Natural killer cell (primary cell): ENCODE data around the gene KCNK1. TPM values are rescaled to one million over a fixed set of nuclear protein-coding genes. Genes with fewer than 3 reads are reported as not detected.
"Not testable (repeated sequence)": the region's sequence is repeated elsewhere in the genome, so short reads cannot be mapped to it uniquely, and the experiment has no call there.

ENCODE experiments used
- ATAC-seq, 3 donors: fragments of 150-1000 bp in 2 of 3; fragments of 200-7000 bp in 1 of 3; cut with Tn5 transposase; 1 replicate in 1 of 3; 2 replicates in 2 of 3; pipeline ENCODE4 v1.10.0; 2021; ENCODE audit warnings: mild to moderate bottlenecking in 2 of 3, moderate library complexity in 2 of 3
- DNase-seq, 2 donors: peaks; one replicate each; pipeline versions ENCODE4 v3.0.0 to v3.0.0-alpha.2; 2013 to 2021; ENCODE audit warnings: mixed read lengths in 1 of 2
- H3K27ac ChIP-seq: one replicate; pipeline ENCODE4 v1.5.1; 2013; ENCODE audit warnings: mild to moderate bottlenecking, low read length
- H3K27me3 ChIP-seq: one replicate; pipeline ENCODE4 v1.6.1; 2013; ENCODE audit warnings: low read length; ENCODE audit not compliant: control insufficient read depth, insufficient read depth
- H3K36me3 ChIP-seq: one replicate; pipeline ENCODE4 v1.6.1; 2013; ENCODE audit warnings: low read length; ENCODE audit not compliant: control insufficient read depth, insufficient read depth
- H3K4me1 ChIP-seq: one replicate; pipeline ENCODE4 v1.6.1; 2013; ENCODE audit warnings: low read length; ENCODE audit not compliant: control insufficient read depth, insufficient read depth
- H3K4me3 ChIP-seq: one replicate; pipeline ENCODE4 v1.5.1; 2013; ENCODE audit warnings: low read length
- H3K9me3 ChIP-seq: one replicate; pipeline ENCODE4 v1.6.1; 2013; ENCODE audit warnings: low read length; ENCODE audit not compliant: control insufficient read depth, insufficient read depth
- H3K27ac Mint-ChIP-seq, 2 donors: one replicate each; pipeline ENCODE4 v1.8.0; 2022; ENCODE audit warnings: mild to moderate bottlenecking in 2 of 2, mixed read lengths in 2 of 2, moderate library complexity in 1 of 2
- H3K27me3 Mint-ChIP-seq, 2 donors: one replicate each; pipeline ENCODE4 v1.8.0; 2022; ENCODE audit warnings: low read depth in 2 of 2, mixed read lengths in 2 of 2
- H3K36me3 Mint-ChIP-seq: one replicate; pipeline ENCODE4 v1.8.0; 2022; ENCODE audit warnings: mixed read lengths
- H3K4me1 Mint-ChIP-seq, 2 donors: one replicate each; pipeline ENCODE4 v1.8.0; 2022; ENCODE audit warnings: mixed read lengths in 2 of 2
- H3K4me3 Mint-ChIP-seq: one replicate; pipeline ENCODE4 v1.8.0; 2022; ENCODE audit warnings: mild to moderate bottlenecking, moderate library complexity, mixed read lengths
- H3K9me3 Mint-ChIP-seq, 2 donors: one replicate each; pipeline ENCODE4 v1.8.0; 2022; ENCODE audit warnings: mixed read lengths in 2 of 2
- WGBS: methylation state at CpG from one replicate; pipeline ENCODE4 v1.1.7; 2013; ENCODE audit warnings: missing lambda C conversion rate; ENCODE audit not compliant: insufficient coverage; 5-methylcytosine and 5-hydroxymethylcytosine counted together
- intact Hi-C: fragments of 100-400 bp; cut with micrococcal nuclease; formaldehyde crosslinking; loops from one replicate; pipeline ENCODE4 v1.14.2; 2022
- total RNA-seq, 4 donors: library from RNA; stranded (reverse); fragments of 120-200 nt in 1 of 4; gene quantifications; one replicate each; pipeline versions ENCODE4 v1.2.3 to v1.2.4, GENCODE V29; 2013 to 2022
- TF ChIP-seq, protein P1 (sequence below): fragments of 200-600 bp; IDR thresholded peaks from one replicate; pipeline ENCODE4 v1.8.0; 2022; ENCODE audit warnings: antibody characterized with exemption

KCNK1 gene
- total RNA-seq, 3 donors from 2014 or later (not counting 1 experiment from before 2014, with no cell fraction given): 0.16 TPM; not detected in 2

GRCh38 chr1:233609926-233610325 lies 4.0 kb upstream of the KCNK1 start:
- Histone ChIP-seq H3K27me3 (peaks cover 8% of the 10 kb centered on the region), H3K4me1 (no peaks in the 10 kb centered on the region), H3K9me3 (no peaks in the 10 kb centered on the region), H3K36me3 (no peaks in the 10 kb centered on the region), H3K4me3 (no peak overlapping the region), H3K27ac (no peak overlapping the region)
- H3K27me3 Mint-ChIP-seq: peaks cover 22 to 23% of the 10 kb centered on the region in 2 donors
- H3K4me1 Mint-ChIP-seq: no peaks in the 10 kb centered on the region
- H3K36me3 Mint-ChIP-seq: no peaks in the 10 kb centered on the region
- no peak overlapping the region for H3K27ac Mint-ChIP-seq
- no peak for ATAC-seq
- 50% methylated on average over 3 of the region's 4 CpGs for WGBS
- intact Hi-C loops: no loop called here
- DNase-seq: no peak
- H3K4me3 Mint-ChIP-seq: no peak overlapping the region
- H3K9me3 Mint-ChIP-seq: peaks cover 0 to 10% of the 10 kb centered on the region in 2 donors
- TF ChIP-seq, protein P1, sequence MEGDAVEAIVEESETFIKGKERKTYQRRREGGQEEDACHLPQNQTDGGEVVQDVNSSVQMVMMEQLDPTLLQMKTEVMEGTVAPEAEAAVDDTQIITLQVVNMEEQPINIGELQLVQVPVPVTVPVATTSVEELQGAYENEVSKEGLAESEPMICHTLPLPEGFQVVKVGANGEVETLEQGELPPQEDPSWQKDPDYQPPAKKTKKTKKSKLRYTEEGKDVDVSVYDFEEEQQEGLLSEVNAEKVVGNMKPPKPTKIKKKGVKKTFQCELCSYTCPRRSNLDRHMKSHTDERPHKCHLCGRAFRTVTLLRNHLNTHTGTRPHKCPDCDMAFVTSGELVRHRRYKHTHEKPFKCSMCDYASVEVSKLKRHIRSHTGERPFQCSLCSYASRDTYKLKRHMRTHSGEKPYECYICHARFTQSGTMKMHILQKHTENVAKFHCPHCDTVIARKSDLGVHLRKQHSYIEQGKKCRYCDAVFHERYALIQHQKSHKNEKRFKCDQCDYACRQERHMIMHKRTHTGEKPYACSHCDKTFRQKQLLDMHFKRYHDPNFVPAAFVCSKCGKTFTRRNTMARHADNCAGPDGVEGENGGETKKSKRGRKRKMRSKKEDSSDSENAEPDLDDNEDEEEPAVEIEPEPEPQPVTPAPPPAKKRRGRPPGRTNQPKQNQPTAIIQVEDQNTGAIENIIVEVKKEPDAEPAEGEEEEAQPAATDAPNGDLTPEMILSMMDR: no peak

DNA sequence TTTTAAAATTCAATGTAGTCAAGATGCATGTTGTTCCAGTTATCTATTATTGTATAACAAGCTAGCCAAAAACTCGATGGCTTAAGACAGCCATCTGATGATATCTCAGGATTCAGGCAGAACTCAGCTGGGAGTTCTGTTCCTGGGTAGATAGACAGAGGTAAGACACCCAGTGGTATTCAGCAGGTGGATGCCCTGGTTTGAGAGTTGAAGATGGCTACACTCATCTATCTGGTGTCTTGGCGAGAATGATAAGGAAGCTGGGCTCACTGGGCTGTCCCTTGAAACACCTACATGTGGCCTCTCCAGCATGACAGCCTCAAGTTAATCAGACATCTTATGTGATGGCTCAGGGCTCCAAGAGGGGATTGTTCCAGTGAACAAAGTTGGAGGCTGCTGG lies 3.3 kb upstream of the KCNK1 start:
- Histone ChIP-seq H3K4me3 (no peak overlapping the region), H3K36me3 (no peaks in the 10 kb centered on the region), H3K27ac (no peak overlapping the region), H3K9me3 (no peaks in the 10 kb centered on the region), H3K4me1 (no peaks in the 10 kb centered on the region), H3K27me3 (peaks cover 13% of the 10 kb centered on the region)
- TF ChIP-seq, protein P1: no peak
- Mint-ChIP-seq H3K4me3 (no peak overlapping the region), H3K36me3 (no peaks in the 10 kb centered on the region), H3K9me3 (peaks cover 0 to 10% of the 10 kb centered on the region in 2 donors), H3K27ac (no peak overlapping the region), H3K4me1 (no peaks in the 10 kb centered on the region), H3K27me3 (peaks cover 22 to 30% of the 10 kb centered on the region in 2 donors)
- ATAC-seq (no peak), DNase-seq (no peak)
- 90% methylated on average over 2 of the region's 2 CpGs for WGBS
- intact Hi-C loops: no loop called here

DNA sequence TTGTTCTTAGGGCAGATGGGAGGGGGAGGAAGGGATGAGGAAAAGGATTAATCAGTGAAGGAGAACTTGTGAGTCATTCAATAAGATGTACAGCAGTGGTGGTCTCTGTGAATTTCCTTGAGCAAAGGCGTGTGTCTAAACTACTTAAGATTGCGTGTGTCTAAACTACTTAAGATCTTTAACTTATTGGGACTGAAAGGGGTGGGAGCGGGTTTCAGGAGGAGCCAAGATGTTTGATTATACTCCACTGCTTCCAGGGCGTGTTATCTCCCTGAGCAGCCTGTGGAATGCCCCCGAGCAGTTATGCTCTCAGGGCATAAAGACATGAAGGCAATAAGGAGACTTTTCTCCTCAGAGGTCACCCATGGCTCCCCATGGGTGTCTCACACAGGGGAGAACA lies 2.5 kb upstream of the KCNK1 start:
- intact Hi-C loops, H3K27ac Mint-ChIP-seq, H3K36me3 ChIP-seq, H3K4me1 ChIP-seq, H3K4me3 ChIP-seq, H3K4me3 Mint-ChIP-seq, H3K4me1 Mint-ChIP-seq, DNase-seq, H3K9me3 ChIP-seq, H3K9me3 Mint-ChIP-seq, H3K36me3 Mint-ChIP-seq, ATAC-seq, H3K27ac ChIP-seq: not testable (repeated sequence)
- 65% methylated on average over 5 of the region's 5 CpGs for WGBS
- peaks cover 17% of the 10 kb centered on the region for H3K27me3 ChIP-seq
- peaks cover 30 to 35% of the 10 kb centered on the region in 2 donors for H3K27me3 Mint-ChIP-seq

DNA sequence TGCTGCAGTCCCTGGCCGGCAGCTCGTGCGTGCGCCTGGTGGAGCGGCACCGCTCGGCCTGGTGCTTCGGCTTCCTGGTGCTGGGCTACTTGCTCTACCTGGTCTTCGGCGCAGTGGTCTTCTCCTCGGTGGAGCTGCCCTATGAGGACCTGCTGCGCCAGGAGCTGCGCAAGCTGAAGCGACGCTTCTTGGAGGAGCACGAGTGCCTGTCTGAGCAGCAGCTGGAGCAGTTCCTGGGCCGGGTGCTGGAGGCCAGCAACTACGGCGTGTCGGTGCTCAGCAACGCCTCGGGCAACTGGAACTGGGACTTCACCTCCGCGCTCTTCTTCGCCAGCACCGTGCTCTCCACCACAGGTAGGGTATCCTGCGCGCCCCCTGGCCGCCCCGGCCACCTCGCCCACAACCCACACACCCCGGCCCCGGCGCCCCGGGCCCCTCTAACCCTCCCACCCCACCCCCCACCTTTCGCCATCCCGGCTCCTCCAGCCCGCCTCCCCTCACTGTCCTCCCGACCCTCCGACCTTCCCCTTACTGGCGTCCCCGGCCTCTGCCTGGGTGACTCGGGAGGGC lies 352 bp downstream of the KCNK1 start:
- Histone ChIP-seq H3K4me1 (no peaks in the 10 kb centered on the region), H3K9me3 (no peaks in the 10 kb centered on the region), H3K27ac (no peak overlapping the region), H3K36me3 (no peaks in the 10 kb centered on the region), H3K4me3 (no peak overlapping the region), H3K27me3 (peaks cover 17% of the 10 kb centered on the region)
- Mint-ChIP-seq H3K9me3 (peaks cover 1 to 5% of the 10 kb centered on the region in 2 donors), H3K27ac (no peak overlapping the region), H3K27me3 (peaks cover 28 to 40% of the 10 kb centered on the region in 2 donors), H3K36me3 (no peaks in the 10 kb centered on the region), H3K4me3 (no peak overlapping the region), H3K4me1 (no peaks in the 10 kb centered on the region)
- 2% methylated on average over 38 of the region's 43 CpGs for WGBS
- TF ChIP-seq, protein P1: no peak
- ATAC-seq: no peak
- DNase-seq: no peak
- intact Hi-C loops: no loop called here
